Sigmoid colon (tissue), 3 donors: ENCODE measurements around the gene ARSB.

Source experiments
- POLR2A ChIP-seq, 2 donors: fragments of 450-650 bp; IDR thresholded peaks; one replicate each; pipeline ENCODE4 v1.6.1; 2016; ENCODE audit warnings: antibody characterized with exemption in 2 of 2, mild to moderate bottlenecking in 2 of 2, moderate library complexity in 2 of 2
- TF ChIP-seq, protein P1 (sequence below), 4 experiments: fragments of 450-650 bp in 3 of 4; fragments of 200-600 bp in 1 of 4; IDR thresholded peaks; one replicate each; pipeline ENCODE4 v1.5.1; 2016 to 2019; ENCODE audit warnings: antibody characterized with exemption in 4 of 4, mild to moderate bottlenecking in 3 of 4, moderate library complexity in 2 of 4

DNA sequence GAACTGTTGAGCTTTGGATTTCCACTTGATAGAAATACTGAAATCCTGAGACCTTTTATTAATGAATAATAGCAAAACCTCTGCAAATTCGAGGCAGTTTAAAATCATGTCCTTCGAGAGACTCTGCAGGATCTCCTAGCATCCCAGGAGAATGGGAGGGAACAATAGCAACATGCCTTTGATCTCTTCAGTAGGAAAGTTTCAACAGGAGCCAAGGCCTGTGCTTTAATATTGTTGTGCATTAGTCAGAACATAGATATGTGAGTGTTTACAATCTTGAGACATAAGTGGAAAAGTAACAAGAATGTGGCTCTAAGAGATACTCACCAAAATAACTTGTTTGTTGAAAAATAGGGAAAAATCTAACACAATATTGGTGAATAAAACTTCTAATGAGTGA lies 253.2 kb downstream of the ARSB start:
- TF ChIP-seq, protein P1, sequence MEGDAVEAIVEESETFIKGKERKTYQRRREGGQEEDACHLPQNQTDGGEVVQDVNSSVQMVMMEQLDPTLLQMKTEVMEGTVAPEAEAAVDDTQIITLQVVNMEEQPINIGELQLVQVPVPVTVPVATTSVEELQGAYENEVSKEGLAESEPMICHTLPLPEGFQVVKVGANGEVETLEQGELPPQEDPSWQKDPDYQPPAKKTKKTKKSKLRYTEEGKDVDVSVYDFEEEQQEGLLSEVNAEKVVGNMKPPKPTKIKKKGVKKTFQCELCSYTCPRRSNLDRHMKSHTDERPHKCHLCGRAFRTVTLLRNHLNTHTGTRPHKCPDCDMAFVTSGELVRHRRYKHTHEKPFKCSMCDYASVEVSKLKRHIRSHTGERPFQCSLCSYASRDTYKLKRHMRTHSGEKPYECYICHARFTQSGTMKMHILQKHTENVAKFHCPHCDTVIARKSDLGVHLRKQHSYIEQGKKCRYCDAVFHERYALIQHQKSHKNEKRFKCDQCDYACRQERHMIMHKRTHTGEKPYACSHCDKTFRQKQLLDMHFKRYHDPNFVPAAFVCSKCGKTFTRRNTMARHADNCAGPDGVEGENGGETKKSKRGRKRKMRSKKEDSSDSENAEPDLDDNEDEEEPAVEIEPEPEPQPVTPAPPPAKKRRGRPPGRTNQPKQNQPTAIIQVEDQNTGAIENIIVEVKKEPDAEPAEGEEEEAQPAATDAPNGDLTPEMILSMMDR (IDR thresholded peaks at IDR 0.05), result no peak
- no peak for TF ChIP-seq POLR2A (IDR thresholded peaks at IDR 0.05)
